Right hindlimb (tissue), 1 donor: ENCODE results near the gene HHIP.

ENCODE experiments used
- DNase-seq: peaks from one replicate; pipeline ENCODE4 v3.0.0-alpha.2; 2018

HHIP gene

GRCh38 chr4:144658015-144658567 lies 12.1 kb downstream of the HHIP start:
- no peak for DNase-seq

GRCh38 chr4:144658903-144659302 lies 12.9 kb downstream of the HHIP start:
- no peak for DNase-seq

GRCh38 chr4:144659447-144659846 lies 13.5 kb downstream of the HHIP start:
- no peak for DNase-seq

- DNase-seq: no peak
Measured at GRCh38 chr4:144663834-144664475, 18.0 kb downstream of the HHIP start.

- no peak for DNase-seq
Measured at GRCh38 chr4:144666539-144667175, 20.7 kb downstream of the HHIP start.

GRCh38 chr4:144667500-144667899 lies 21.5 kb downstream of the HHIP start:
- DNase-seq: no peak

- no peak for DNase-seq
Measured at GRCh38 chr4:144670776-144671175, 24.8 kb downstream of the HHIP start.

GRCh38 chr4:144674711-144675110 lies 28.8 kb downstream of the HHIP start:
- no peak for DNase-seq

- no peak for DNase-seq
Measured at GRCh38 chr4:144681806-144682205, 35.9 kb downstream of the HHIP start.

GRCh38 chr4:144683516-144683915 lies 37.6 kb downstream of the HHIP start:
- DNase-seq: no peak

GRCh38 chr4:144685911-144686310 lies 40.0 kb downstream of the HHIP start:
- no peak for DNase-seq

- DNase-seq: no peak
Measured at GRCh38 chr4:144686921-144687320, 41.0 kb downstream of the HHIP start.

GRCh38 chr4:144687466-144687865 lies 41.5 kb downstream of the HHIP start:
- DNase-seq: no peak

GRCh38 chr4:144688035-144688569 lies 42.1 kb downstream of the HHIP start:
- DNase-seq: no peak

- no peak for DNase-seq
Measured at GRCh38 chr4:144689125-144689524, 43.2 kb downstream of the HHIP start.

- DNase-seq: no peak
Measured at GRCh38 chr4:144695721-144696120, 49.8 kb downstream of the HHIP start.

- DNase-seq: no peak
Measured at GRCh38 chr4:144696376-144696775, 50.4 kb downstream of the HHIP start.

GRCh38 chr4:144699565-144699964 lies 53.6 kb downstream of the HHIP start:
- no peak for DNase-seq

GRCh38 chr4:144701683-144702233 lies 55.8 kb downstream of the HHIP start:
- DNase-seq: no peak

GRCh38 chr4:144703494-144703893 lies 57.5 kb downstream of the HHIP start:
- no peak for DNase-seq

GRCh38 chr4:144705601-144706590 lies 59.9 kb downstream of the HHIP start:
- DNase-seq: no peak

- DNase-seq: no peak
Measured at GRCh38 chr4:144709159-144709558, 63.2 kb downstream of the HHIP start.
